ENCODE measurements around the gene RELL2. TPM values are rescaled to one million over a fixed set of nuclear protein-coding genes. Genes with fewer than 3 reads are reported as not detected.
"Not testable (repeated sequence)": the region's sequence is repeated elsewhere in the genome, so short reads cannot be mapped to it uniquely, and the experiment has no call there.

The RELL2 gene, protein sequence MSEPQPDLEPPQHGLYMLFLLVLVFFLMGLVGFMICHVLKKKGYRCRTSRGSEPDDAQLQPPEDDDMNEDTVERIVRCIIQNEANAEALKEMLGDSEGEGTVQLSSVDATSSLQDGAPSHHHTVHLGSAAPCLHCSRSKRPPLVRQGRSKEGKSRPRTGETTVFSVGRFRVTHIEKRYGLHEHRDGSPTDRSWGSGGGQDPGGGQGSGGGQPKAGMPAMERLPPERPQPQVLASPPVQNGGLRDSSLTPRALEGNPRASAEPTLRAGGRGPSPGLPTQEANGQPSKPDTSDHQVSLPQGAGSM
- 7.3 TPM for total RNA-seq

DNA sequence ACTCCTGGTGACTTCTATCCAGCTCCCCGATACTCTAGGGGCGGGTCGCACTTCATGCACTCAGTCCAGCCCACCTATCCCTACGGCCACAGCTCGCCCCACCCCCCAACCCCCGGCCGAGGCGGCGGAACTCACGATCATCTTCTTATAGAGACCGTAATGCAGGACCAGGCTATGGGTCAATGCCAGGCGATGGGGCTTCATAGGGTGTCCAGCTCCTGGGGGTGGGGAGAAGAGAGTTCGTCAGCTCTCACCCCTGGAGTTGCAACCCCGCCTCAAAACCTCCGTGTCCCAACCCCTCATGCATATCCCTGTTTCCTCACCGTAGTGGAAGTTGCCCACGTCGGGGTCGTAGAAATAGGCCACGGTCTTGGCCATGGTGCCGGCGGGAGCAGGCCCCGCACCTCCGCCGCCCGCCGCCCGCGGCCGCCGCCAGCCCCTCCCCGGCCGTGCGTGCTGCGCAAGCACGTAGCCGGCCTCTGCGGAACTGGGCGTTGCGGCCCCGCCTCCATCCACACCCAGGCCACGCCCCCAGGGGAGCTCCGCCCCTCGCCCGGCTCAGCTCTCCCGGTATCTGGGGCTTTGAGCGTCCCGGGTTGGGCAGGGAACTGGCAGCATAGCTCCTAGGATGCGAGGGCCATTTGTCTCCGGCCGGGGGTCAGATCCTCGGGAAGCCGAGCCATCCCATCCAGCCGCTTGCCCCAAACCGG lies at the start of gene RELL2, which contains the start of gene HDAC3:
RELL2 (plus strand) TSS at position 585 of the 710 bp plus-strand sequence. CDS start 1,229 bp downstream, outside the sequence.
HDAC3 (minus strand) TSS at position 437 of the 710 bp plus-strand sequence; CDS start at position 378, 59 bp downstream.
- DNase-seq (ENCODE audit: low spot score in 2 of 2), result peak; percentile 97 to 99
- no peak for FAIRE-seq

DNA sequence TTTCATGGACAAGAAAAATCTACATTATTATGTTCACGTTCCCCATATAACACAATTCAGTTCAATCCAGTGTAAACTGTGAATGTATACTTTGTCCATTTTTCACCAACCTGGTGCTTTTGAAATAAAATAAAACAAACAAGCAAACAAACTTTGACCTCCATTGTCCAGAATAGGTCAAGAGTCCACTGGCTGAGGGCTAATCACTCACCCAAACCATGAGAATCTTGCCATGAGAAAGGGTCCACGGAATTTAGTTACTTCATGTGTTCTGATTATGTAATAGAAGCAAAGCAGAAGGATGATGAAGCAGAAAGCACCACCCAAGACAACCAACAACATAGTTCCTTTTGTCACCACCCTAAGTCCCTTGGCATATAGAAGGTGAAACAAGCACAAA lies 46.7 kb upstream of the RELL2 start:
- DNase-seq (ENCODE audit: low spot score in 2 of 2), result no peak

DNA sequence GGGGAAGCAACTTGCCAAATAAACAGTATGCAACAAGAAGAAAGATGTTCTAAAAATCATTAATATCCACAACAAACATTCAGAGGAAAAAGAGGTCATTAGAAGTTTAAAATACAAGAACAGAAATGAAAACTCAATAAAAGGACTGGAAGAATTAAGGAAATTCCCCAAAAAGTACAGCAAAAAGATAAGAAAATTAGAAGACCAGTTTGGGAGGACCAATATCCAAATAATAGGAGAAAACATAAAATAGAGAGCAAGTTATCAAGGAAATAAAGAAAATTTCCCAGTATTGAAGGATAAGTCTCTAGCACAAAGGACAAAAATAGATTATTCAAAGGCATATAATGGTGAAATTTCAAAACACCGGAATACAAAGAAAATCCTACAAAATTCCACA lies 39.9 kb upstream of the RELL2 start:
- FAIRE-seq, result no peak
- DNase-seq (ENCODE audit: low spot score in 2 of 2), result no peak

More for the DNA sequence above, 46.7 kb upstream of the RELL2 start:
- FAIRE-seq, result no peak

DNA sequence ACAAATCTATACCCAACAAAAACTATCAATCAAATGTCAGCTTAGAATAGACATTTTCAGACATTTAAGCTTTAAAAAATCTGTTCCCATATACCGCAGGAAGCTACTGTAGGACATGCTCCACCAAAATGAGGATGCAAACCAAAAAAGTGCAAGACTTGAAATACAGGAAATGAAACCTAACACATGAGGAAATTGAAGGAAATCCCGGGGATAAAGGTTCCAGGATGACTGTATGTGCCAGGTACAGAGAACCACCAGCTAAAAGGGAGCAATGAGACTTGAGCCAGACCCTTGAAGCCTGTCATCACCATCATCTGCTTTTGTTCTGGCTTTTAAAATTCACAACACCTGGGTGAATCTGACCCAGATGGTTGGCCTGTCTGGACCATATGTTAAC lies 39.4 kb upstream of the RELL2 start:
- DNase-seq (ENCODE audit: low spot score in 2 of 2), result no peak
- no peak for FAIRE-seq

DNA sequence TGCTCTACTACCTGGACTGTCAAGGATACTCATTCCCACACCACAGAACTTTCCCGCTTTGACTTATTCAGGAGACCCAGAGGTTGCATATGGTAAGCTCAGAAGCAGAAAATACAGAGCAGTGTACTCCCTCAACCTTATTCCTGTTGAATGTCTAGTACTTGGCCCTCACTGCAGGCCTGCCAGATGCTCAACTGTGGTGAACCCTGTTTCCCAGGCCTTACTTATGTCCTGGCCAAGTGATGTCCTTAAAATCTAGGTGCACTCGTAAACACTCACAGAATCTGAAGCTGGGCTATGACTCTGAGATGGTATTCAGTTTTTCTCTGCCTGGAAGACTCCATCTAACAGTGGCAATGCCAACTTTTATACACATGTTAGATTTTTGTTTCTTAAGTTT lies 39.0 kb upstream of the RELL2 start:
- no peak for FAIRE-seq
- no peak for DNase-seq (ENCODE audit: low spot score in 2 of 2)

DNA sequence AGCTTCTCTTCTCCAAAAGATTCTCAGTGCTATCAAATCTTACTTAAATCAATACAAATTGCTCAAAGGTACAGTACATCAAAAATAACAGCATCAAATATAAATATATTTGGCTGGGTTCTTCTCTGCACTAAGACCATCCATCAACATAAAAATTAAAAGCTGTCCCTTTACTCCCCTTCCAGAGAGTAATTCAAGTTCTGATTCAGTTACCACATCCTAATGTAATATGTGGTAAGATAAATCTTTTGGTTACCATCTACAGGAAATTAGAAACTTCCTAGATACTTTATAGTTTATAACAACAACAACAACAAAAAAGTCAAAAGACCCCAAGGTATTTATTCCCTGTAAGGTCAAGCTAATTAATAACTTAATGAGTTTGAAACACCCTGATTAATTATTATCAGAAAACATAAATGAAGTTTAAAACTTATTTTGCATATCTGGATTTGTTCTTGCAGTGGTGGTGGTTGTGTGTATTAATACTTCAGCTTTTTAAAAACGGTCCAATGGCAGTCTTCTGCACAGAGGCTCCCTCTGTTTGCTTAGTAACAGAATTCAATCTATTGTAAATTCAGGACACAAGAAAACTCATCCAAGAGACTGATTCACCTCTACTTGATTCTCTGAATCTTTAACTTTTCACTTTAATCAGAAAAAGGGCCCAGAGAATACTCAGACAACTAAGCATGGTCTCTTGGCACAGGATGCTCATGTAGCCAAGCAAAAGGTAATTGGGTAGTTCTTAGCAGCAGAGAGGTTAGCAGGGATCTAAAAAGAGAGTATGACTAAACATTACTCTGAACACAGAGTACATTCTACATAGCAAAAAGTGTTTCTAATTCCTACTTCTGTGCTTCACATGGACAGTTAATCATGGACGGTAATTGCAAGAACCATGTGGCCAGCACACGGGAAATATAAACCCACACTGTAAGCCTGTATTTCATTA lies 38.1 kb upstream of the RELL2 start:
- DNase-seq (ENCODE audit: low spot score in 2 of 2) (no peak), FAIRE-seq (no peak)

DNA sequence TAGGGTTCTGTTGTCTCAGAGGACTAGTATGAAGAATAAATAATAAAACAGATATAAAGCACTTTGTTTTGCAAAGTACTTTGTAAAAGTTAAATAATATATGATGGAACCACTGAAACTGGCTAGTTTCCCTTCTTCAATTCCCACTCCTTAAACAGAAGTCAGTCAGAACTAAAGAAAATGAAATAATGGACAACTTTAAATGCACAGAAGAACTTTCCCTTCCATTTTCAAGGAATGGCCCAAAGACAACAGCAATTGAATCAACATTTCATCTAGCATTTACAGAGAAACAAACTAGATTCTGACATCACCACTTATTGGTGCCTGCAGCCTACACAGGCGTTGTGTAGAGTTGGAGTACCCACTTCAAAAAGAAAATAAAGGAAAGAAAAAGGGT lies 34.2 kb upstream of the RELL2 start:
- FAIRE-seq, result no peak
- DNase-seq (ENCODE audit: low spot score in 2 of 2), result no peak

DNA sequence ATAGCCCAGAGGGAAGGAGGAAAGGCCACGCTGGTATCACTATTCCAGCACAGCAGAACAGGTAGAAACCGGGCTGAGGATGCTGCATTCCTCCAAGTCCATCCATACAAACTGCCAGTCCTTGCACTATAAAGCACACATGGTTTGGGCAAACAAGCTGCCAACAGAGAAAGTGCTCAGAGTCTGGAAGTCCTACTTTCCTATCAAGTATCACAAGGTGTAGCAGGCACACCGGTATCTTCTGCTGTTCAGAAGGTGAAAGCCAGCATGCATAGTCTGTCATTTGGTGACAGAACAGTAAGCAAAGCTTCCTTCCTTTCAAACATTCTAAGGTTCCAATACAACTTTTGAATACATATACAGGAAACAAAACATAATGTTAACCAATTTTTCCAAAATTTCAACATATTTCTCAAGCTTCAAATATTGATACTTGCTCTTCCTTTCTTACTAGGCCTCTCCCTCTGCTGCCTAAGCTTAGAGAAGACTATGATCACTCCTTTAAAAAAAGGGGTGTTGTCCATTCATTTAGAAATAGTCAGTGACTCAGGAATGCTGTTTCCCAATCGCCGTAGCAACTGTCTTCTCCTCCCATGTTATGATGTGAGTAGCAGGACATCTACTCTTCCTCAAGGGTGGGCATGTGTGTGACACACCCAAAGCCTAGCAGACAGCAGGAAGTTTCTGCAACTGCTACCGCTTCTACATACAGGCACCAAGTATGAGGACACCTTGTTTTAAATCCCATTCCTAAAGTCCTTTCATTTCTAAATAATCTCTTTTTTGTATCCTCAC lies 32.7 kb upstream of the RELL2 start:
- FAIRE-seq, result no peak
- DNase-seq (ENCODE audit: low spot score in 2 of 2), result no peak

DNA sequence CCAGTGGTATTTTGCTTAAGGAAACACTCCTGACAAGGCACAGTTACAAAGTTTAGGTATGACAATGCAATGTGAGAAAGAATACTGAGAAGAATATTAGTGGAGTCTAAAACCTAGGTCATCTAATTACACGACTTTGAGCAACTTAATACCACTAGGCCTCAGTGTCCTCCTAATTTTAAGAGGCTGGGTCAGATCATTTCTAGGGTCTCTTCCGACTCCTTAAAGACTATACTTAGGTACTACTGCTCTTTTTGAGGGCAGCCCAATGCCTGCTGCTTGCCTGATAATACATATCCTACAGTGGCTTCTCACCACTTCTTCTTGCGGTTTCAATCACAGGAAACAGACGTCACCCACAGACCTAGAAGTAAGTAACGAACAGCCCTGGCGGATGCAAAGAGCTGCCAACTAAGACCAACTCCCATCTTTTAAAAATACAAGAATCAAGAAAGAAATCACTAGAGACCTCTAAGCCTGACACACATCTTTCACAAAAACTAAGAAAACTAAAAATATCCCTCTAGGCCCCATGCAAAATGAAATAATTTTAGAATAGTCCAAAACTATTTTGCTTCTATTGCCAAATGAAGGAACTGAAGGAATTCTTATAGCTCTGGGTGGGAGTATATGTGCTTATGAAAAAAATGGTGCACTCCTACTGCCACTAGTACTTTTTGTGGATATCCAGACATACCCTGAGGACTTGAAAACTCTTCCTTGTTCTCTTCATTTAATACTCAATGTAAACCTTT lies 31.1 kb upstream of the RELL2 start:
- no peak for DNase-seq (ENCODE audit: low spot score in 2 of 2)
- FAIRE-seq, result no peak

DNA sequence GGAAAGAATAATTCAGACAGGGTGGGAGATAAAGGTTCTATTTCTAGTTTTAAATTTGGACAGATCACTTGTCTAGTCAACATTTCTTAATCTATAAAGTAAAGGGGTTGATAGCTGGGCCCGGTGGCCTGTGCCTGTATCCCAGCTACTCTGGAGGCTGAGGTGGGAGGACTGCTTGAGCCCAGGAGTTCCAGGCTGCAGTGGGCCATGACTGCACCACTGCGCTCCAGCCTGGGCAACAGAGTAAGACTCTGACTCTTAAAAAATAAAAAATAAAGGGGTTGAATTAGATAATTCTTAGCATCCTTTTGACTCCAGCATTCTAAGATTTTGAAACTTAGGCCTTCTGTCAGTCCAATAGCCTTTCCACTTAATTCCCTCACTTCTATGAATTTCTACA lies 28.8 kb upstream of the RELL2 start:
- FAIRE-seq, result no peak
- no peak for DNase-seq (ENCODE audit: low spot score in 2 of 2)

DNA sequence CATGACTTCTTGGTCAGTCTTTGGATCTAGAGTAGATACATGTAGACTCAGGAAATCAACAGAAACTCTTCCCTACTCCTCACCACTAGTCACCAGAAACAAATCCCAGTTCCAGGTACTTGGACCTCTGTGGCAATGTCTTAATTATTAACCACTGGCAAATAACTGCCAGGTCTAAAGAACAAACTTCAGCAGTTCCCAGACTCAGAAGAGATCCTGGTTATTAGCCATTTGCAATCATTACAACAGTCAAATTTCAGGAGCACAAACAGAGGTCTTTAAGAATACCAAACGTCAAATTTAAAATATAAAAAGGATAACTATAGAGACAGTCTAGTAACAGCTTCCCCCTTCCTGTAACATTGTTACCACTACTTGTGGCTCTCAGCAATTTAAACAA lies 28.2 kb upstream of the RELL2 start:
- FAIRE-seq, result no peak
- DNase-seq (ENCODE audit: low spot score in 2 of 2), result no peak

DNA sequence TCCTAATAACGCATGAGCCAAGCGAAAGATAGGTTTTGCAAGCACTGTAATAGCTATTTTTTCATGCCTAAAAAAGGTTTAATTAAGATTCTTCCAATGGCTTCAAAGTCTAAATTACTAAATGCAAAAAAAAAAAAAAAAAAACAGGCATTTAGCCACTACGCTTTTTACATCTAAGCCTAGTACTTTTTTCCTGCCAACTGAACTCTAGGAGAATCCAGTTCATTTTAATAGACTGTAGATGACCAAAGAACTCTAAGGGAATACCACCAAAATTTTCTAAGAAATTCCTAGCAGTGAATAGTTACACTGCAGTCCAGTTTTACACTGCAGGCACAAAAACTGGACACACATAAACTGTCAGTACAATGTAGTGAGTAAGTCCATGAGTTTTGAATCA lies 27.8 kb upstream of the RELL2 start:
- FAIRE-seq (no peak), DNase-seq (ENCODE audit: low spot score in 2 of 2) (no peak)

DNA sequence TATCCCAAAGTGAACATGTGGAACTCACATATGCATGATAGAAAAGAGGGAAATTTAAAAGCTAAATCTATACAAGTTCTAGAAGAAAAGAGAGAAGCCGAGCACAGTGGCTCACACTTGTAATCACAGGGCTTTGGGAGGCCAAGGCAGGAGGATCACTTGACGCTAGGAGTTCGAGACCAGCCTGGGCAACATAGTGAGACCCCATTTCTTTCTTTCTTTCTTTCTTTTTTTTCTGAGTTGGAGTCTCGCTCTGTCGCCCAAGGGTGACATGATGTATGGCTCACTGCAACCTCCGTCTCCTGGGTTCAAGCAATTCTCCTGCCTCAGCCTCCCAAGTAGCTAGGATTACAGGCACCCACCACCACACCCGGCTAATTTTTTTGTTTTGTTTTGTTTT lies 26.9 kb upstream of the RELL2 start:
- FAIRE-seq; DNase-seq (ENCODE audit: low spot score in 2 of 2): not testable (repeated sequence)

DNA sequence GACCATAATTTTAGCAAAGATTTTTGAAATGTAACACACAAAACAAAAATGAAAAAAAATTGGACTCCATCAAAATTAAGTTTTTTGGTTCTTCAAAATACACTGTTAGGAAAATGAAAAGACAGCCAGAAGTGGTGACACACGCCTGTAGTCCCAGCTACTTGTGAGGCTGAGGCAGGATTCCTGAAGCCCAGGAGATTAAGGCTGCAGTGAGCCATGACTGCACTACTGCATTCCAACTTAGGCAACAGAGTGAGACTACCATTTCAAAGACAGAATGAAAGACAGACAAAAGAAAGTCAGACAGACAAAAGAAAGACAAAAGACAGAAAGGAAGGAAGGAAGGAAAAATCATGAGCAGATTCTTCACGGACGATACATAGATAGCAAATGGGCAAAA lies 25.5 kb upstream of the RELL2 start:
- FAIRE-seq (no peak), DNase-seq (ENCODE audit: low spot score in 2 of 2) (no peak)

DNA sequence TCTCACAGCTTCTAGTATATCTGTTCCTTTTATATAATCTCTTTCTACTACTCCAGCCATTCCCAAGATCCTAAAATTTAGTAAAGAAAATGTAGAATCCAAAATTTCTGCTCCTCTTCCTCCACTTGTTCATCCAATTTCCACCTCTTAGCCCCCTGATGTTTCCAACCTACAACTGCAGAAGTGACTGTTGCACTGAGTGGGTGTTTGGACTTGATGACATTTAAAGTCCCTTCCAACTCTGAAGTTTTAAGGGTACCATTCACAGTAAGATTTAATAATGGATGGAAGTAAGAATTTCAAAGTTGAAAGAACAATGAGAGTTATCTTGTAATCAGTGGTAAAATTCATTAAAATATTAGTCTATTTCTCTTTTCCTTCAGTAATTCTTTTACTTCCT lies 23.5 kb upstream of the RELL2 start:
- FAIRE-seq (no peak), DNase-seq (ENCODE audit: low spot score in 2 of 2) (no peak)

DNA sequence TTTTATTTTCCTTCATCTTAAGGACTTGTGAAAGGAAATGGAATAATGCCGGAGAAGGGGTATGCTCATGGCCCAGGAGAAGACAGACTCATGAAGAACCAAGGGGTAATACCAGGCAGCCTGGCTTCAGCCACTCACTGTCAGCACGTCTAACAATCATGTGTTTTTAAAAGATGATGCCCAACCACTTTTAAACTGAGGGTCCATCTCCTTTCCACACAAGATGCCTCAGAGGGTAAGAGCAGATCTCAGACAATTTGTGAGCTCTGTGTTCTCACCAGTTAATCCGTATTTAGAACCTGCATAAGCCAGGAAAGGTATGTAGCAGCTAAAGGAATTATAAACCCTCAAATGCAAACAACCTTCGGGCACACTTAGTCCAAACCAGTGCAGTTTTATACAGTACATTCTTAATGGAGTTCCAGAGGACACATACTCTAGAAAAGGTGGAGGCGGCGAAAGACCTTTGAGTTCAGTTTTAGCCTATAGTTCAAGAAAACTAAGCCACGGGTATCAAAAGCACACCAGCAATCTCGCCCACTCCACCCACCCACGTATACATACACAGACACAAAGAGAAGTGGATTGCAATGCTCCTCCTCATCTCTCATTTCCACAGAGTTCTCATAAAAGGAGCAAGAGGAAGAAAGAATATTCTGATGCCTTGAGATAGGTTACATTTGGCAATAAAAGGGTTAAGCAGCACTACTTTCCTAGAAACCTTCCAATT lies 20.6 kb upstream of the RELL2 start:
- no peak for FAIRE-seq
- no peak for DNase-seq (ENCODE audit: low spot score in 2 of 2)

DNA sequence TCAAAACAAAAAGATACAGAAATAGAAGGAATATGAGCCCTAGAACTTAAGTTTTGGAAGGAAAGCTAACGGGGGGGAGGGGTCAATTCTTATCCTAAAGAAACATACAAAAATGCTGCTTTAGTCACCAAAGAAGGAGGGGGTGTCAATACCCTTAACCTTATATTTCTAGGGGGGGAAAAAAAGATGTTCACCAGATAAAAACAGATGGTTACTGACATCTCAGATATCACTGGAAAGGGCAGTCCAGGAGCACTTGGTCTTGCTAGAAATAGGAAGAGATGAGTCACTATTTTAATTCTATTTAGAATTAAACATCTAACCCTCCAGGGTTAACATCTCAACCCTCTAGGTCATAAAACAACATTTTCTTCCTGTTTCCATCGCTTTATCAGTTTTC lies 19.7 kb upstream of the RELL2 start:
- no peak for DNase-seq (ENCODE audit: low spot score in 2 of 2)
- FAIRE-seq, result no peak

DNA sequence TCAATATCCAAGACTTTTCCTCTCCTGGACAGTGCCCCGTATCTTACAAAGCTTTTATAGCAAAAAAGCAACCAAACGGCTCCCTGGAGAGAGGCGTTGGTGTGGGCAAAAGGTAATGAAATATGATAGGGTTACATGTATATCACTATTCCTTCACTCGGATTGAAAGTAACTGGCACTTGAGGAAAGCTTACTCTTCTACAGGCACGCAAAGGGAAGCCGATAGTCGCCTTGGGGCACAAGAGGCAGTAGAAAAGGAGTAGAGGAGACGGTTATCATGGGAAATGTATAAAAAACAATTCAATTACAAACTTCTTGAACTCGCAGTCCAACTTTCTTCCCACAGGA lies 19.1 kb upstream of the RELL2 start:
- FAIRE-seq, result no peak
- DNase-seq (ENCODE audit: low spot score in 2 of 2), result no peak
